K562 (cell line): Measurements from ENCODE around the gene CGB8. TPM values are rescaled to one million over a fixed set of nuclear protein-coding genes. Genes with fewer than 3 reads are reported as not detected.
"Not testable (repeated sequence)": the region's sequence is repeated elsewhere in the genome, so short reads cannot be mapped to it uniquely, and the experiment has no call there.

Experiments used
- CREB1 ChIP-seq, 2 experiments: sonication (generic) in 1 of 2; formaldehyde crosslinking in 1 of 2; IDR thresholded peaks; 2 replicates each; pipeline versions ENCODE4 v1.6.1 to v1.8.0; 2012 to 2022; ENCODE audit warnings: inconsistent platforms in 1 of 2, mild to moderate bottlenecking in 1 of 2, missing genetic modification reagents in 1 of 2, moderate library complexity in 1 of 2
- JUND ChIP-seq, 2 experiments: IDR thresholded peaks; 2 replicates in 1 of 2; 3 replicates in 1 of 2; pipeline ENCODE4 v1.6.1; 2011; ENCODE audit warnings: borderline replicate concordance in 2 of 2, low read depth in 2 of 2, low read length in 2 of 2, improper control_type of control experiment in 1 of 2, missing biosample characterization in 1 of 2, missing genetic modification characterization in 1 of 2, missing genetic modification reagents in 1 of 2
- KDM1A ChIP-seq, 2 experiments: fragments of 450-650 bp; IDR thresholded peaks; 2 replicates each; pipeline ENCODE4 v1.6.1; 2016; ENCODE audit warnings: mild to moderate bottlenecking in 2 of 2
- L3MBTL2 ChIP-seq: fragments of 450-650 bp; IDR thresholded peaks from 2 replicates; pipeline ENCODE4 v1.6.1; 2016; ENCODE audit warnings: mild to moderate bottlenecking, moderate library complexity
- MBD2 ChIP-seq: sonication (generic); IDR thresholded peaks from 2 replicates; pipeline ENCODE4 v1.6.1; 2016; ENCODE audit warnings: low read depth, borderline replicate concordance
- NFIC ChIP-seq: fragments of 450-650 bp; IDR thresholded peaks from 2 replicates; pipeline ENCODE4 v1.6.1; 2017; ENCODE audit warnings: mild to moderate bottlenecking, inconsistent platforms
- NFYB ChIP-seq: IDR thresholded peaks from 2 replicates; pipeline ENCODE4 v1.6.1; 2011; ENCODE audit warnings: mild to moderate bottlenecking, moderate library complexity; ENCODE audit not compliant: insufficient read length; ENCODE audit errors: extremely low read depth
- POLR3A ChIP-seq: IDR thresholded peaks from 2 replicates; pipeline ENCODE4 v1.6.1; 2011; ENCODE audit warnings: borderline replicate concordance, mild to moderate bottlenecking, moderate library complexity; ENCODE audit not compliant: insufficient read length, insufficient read depth; ENCODE audit errors: extremely low read depth
- RAD21 ChIP-seq, 2 experiments: fragments of 250-450 bp in 1 of 2; fragments of 450-650 bp in 1 of 2; sonication (Bioruptor Pico) in 1 of 2; formaldehyde crosslinking in 1 of 2; IDR thresholded peaks in 1 of 2; conservative IDR thresholded peaks in 1 of 2; 2 replicates each; pipeline versions ENCODE4 v1.4.0 to v1.8.0; 2020 to 2022; ENCODE audit warnings: mild to moderate bottlenecking in 2 of 2, moderate library complexity in 1 of 2
- RCOR1 ChIP-seq, 2 experiments: IDR thresholded peaks; 2 replicates each; pipeline ENCODE4 v1.6.1; 2012; ENCODE audit warnings: low read depth in 2 of 2, low read length in 2 of 2, borderline replicate concordance in 1 of 2, improper control_type of control experiment in 1 of 2
- ZBTB40 ChIP-seq, 2 experiments: fragments of 450-650 bp in 1 of 2; sonication (generic) in 1 of 2; formaldehyde crosslinking in 1 of 2; IDR thresholded peaks; 2 replicates each; pipeline versions ENCODE4 v1.7.1 to v1.9.0; 2016 to 2022; ENCODE audit warnings: inconsistent platforms in 1 of 2, mild to moderate bottlenecking in 1 of 2, missing genetic modification reagents in 1 of 2
- ZNF384 ChIP-seq: IDR thresholded peaks from 2 replicates; pipeline ENCODE4 v1.6.1; 2012; ENCODE audit warnings: low read depth, low read length, improper control_type of control experiment
- polyA plus RNA-seq, 8 experiments: library from polyadenylated mRNA; depleted of rRNA in 4 of 8; stranded (reverse) in 5 of 8; unstranded in 3 of 8; fragments of >200 nt; fragmentation: Nextera tagmentation in 2 of 8; fragmentation: Illumina TruSeq in 1 of 8; extraction: Ambion mirVana in 2 of 8; extraction: Trizol in 1 of 8; gene quantifications; 2 replicates each; pipeline versions ENCODE4 v1.2.1 to v1.2.3, GENCODE V29; 2011 to 2014; ENCODE audit warnings: inconsistent platforms in 1 of 8, missing spikeins in 1 of 8
- total RNA-seq, 7 experiments: library from RNA; depleted of rRNA in 6 of 7; stranded (reverse); fragments of >200 nt in 6 of 7; fragmentation: Illumina TruSeq in 2 of 7; extraction: Trizol in 2 of 7; gene quantifications; 2 replicates each; pipeline versions ENCODE4 v1.2.1 to v1.2.3, GENCODE V29; 2011 to 2021; ENCODE audit warnings: low replicate concordance in 1 of 7
- TF ChIP-seq, protein P1 (sequence below), 2 experiments: fragments of 450-650 bp in 1 of 2; sonication (generic) in 1 of 2; formaldehyde crosslinking in 1 of 2; IDR thresholded peaks in 1 of 2; conservative IDR thresholded peaks in 1 of 2; 2 replicates each; pipeline versions ENCODE4 v1.6.1 to v1.8.1; 2016 to 2023; ENCODE audit warnings: mild to moderate bottlenecking in 2 of 2, moderate library complexity in 2 of 2, inconsistent platforms in 1 of 2, missing genetic modification reagents in 1 of 2
- TF ChIP-seq, protein P2 (sequence below): fragments of 250-450 bp; sonication (Bioruptor Pico); IDR thresholded peaks from 2 replicates; pipeline ENCODE4 v1.4.0; 2020

CGB8 gene
- total and polyA plus RNA-seq, 9 of the 15 experiments (the other 6 are each of a cell fraction or from before 2014, with no cell fraction given) = not detected

- TF ChIP-seq CREB1 (IDR thresholded peaks at IDR 0.05) = peak; percentile 84
- TF ChIP-seq CREB1 (CRISPR knock-in tag; IDR thresholded peaks at IDR 0.05) = peak; percentile 89
- TF ChIP-seq, protein P1, sequence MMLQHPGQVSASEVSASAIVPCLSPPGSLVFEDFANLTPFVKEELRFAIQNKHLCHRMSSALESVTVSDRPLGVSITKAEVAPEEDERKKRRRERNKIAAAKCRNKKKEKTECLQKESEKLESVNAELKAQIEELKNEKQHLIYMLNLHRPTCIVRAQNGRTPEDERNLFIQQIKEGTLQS (IDR thresholded peaks at IDR 0.05) = peak; percentile 85
- TF ChIP-seq, protein P1 (CRISPR knock-in tag; conservative IDR thresholded peaks at IDR 0.05) = not testable (repeated sequence)
- 0 out of 2 replicates have a peak, but pooled peaks have one; percentile 18 for TF ChIP-seq NFIC
- peak; percentile 53; the same call in 1 of the 2 replicates for TF ChIP-seq MBD2
- TF ChIP-seq POLR3A = peak; percentile 76
- TF ChIP-seq L3MBTL2 = peak; percentile 29; the same call in 1 of the 2 replicates
- TF ChIP-seq RAD21 (CRISPR knock-in tag; conservative IDR thresholded peaks at IDR 0.05 in 1 of 2, IDR thresholded peaks at IDR 0.05 in 1 of 2) = peak in 1 of 2 experiments; percentile 42; a peak in 2 of 4 replicates
- peak; percentile 72 for TF ChIP-seq ZBTB40 (IDR thresholded peaks at IDR 0.05)
- not testable (repeated sequence) for TF ChIP-seq ZBTB40 (CRISPR knock-in tag; IDR thresholded peaks at IDR 0.05)
- peak; percentile 38 for TF ChIP-seq NFYB
- TF ChIP-seq ZNF384 = peak; percentile 46; the same call in 1 of the 2 replicates
- TF ChIP-seq KDM1A (IDR thresholded peaks at IDR 0.05) = peak; percentile 84 to 93
- peak; percentile 82 for TF ChIP-seq JUND (IDR thresholded peaks at IDR 0.05; ENCODE audit: borderline replicate concordance, low read depth, low read length)
- TF ChIP-seq JUND (tag; IDR thresholded peaks at IDR 0.05; ENCODE audit: borderline replicate concordance, low read depth, low read length) = peak; percentile 65; the same call in 1 of the 3 replicates
- TF ChIP-seq, protein P2, sequence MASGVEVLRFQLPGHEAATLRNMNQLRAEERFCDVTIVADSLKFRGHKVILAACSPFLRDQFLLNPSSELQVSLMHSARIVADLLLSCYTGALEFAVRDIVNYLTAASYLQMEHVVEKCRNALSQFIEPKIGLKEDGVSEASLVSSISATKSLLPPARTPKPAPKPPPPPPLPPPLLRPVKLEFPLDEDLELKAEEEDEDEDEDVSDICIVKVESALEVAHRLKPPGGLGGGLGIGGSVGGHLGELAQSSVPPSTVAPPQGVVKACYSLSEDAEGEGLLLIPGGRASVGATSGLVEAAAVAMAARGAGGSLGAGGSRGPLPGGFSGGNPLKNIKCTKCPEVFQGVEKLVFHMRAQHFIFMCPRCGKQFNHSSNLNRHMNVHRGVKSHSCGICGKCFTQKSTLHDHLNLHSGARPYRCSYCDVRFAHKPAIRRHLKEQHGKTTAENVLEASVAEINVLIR (CRISPR knock-in tag) = peak; percentile 68
- TF ChIP-seq RCOR1 (IDR thresholded peaks at IDR 0.05; ENCODE audit: borderline replicate concordance in 1 of 2, low read depth in 2 of 2, low read length in 2 of 2) = peak; percentile 82 to 99
These were observed 12.1 kb downstream of the CGB8 start, which contains the start of gene CGB1 (continued) for GRCh38 chr19:49036815-49037214.
